Measurements from ENCODE around the gene NHSL2. TPM values are rescaled to one million over a fixed set of nuclear protein-coding genes. Genes with fewer than 3 reads are reported as not detected.

NHSL2 gene
- total and polyA plus RNA-seq, 2 experiments from 2014 or later: 4.7 to 9.5 TPM

- H3K4me1 Mint-ChIP-seq: peaks cover 19% of the 10 kb centered on the region
- no peak overlapping the region for H3K4me2 ChIP-seq
- no peaks in the 10 kb centered on the region for H3K4me1 ChIP-seq (ENCODE audit: insufficient read depth)
- ATAC-seq (no peak), DNase-seq (ENCODE audit: low spot score) (no peak)
- no peak overlapping the region for H3K4me3 ChIP-seq
- TF ChIP-seq ZNF331 (CRISPR knock-in tag; IDR thresholded peaks at IDR 0.05; ENCODE audit: low read depth) (no peak), CTCF (conservative IDR thresholded peaks at IDR 0.05; ENCODE audit: low read depth in 2 of 2) (no peak), ZNF114 (CRISPR knock-in tag; IDR thresholded peaks at IDR 0.05) (no peak), STAT1 (IDR thresholded peaks at IDR 0.05; ENCODE audit: unreplicated experiment) (no peak), ZNF462 (CRISPR knock-in tag; IDR thresholded peaks at IDR 0.05) (no peak), EZH2phosphoT487 (IDR thresholded peaks at IDR 0.05; ENCODE audit: unreplicated experiment) (no peak), EZH2 (IDR thresholded peaks at IDR 0.05; ENCODE audit: low read depth, unreplicated experiment) (no peak), REST (IDR thresholded peaks at IDR 0.05; ENCODE audit: unreplicated experiment) (no peak), NANOG (IDR thresholded peaks at IDR 0.05; ENCODE audit: borderline replicate concordance) (no peak), JUNB (IDR thresholded peaks at IDR 0.05; ENCODE audit: unreplicated experiment) (no peak), POLR2AphosphoS5 (IDR thresholded peaks at IDR 0.05; ENCODE audit: low read depth) (no peak), CREB1 (CRISPR knock-in tag; IDR thresholded peaks at IDR 0.05; ENCODE audit: low read depth) (no peak)
- TF ChIP-seq, protein P1, sequence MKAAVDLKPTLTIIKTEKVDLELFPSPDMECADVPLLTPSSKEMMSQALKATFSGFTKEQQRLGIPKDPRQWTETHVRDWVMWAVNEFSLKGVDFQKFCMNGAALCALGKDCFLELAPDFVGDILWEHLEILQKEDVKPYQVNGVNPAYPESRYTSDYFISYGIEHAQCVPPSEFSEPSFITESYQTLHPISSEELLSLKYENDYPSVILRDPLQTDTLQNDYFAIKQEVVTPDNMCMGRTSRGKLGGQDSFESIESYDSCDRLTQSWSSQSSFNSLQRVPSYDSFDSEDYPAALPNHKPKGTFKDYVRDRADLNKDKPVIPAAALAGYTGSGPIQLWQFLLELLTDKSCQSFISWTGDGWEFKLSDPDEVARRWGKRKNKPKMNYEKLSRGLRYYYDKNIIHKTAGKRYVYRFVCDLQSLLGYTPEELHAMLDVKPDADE (IDR thresholded peaks at IDR 0.05): no peak
- H2AFZ ChIP-seq: no peak overlapping the region
- no peaks in the 10 kb centered on the region for H3F3A ChIP-seq (replicated peaks; ENCODE audit: low read depth)
- no peak overlapping the region for H3K27ac ChIP-seq (ENCODE audit: low read depth)
- no peaks in the 10 kb centered on the region for H3K36me3 Mint-ChIP-seq (ENCODE audit: low read depth)
- no peak overlapping the region for H3K27ac Mint-ChIP-seq
- H3K27me3 Mint-ChIP-seq (ENCODE audit: insufficient read depth, low read depth, poor library complexity): peaks cover 11% of the 10 kb centered on the region
- no peaks in the 10 kb centered on the region for H3K9me3 Mint-ChIP-seq
- no peaks in the 10 kb centered on the region for H3K79me2 ChIP-seq (replicated peaks; ENCODE audit: insufficient read depth)
- H3K4me3 Mint-ChIP-seq: no peak overlapping the region
- no peaks in the 10 kb centered on the region for H4K20me1 ChIP-seq (replicated peaks; ENCODE audit: insufficient read depth)
- no peaks in the 10 kb centered on the region for H3K36me3 ChIP-seq (ENCODE audit: insufficient read depth)
- no peaks in the 10 kb centered on the region for H3K27me3 ChIP-seq (ENCODE audit: insufficient read depth)
- H3K9me2 ChIP-seq (ENCODE audit: insufficient read depth): no peaks in the 10 kb centered on the region
Measured at GRCh38 chrX:72102760-72103159, 192.1 kb downstream of the NHSL2 start.

Measured in GM23338 (cell line).